Esophagus squamous epithelium (tissue), 4 donors: ENCODE results near the gene BATF.

Experiments used
- CTCF ChIP-seq, 6 experiments: fragments of 450-650 bp in 4 of 6; fragments of 200-600 bp in 2 of 6; sonication (generic) in 2 of 6; IDR thresholded peaks; one replicate each; pipeline ENCODE4 v1.5.1; 2016 to 2019; ENCODE audit warnings: antibody characterized with exemption in 6 of 6, mild to moderate bottlenecking in 4 of 6, moderate library complexity in 4 of 6
- POLR2A ChIP-seq, 4 donors: fragments of 450-650 bp; IDR thresholded peaks; one replicate each; pipeline ENCODE4 v1.6.1; 2017; ENCODE audit warnings: antibody characterized with exemption in 4 of 4, mild to moderate bottlenecking in 4 of 4, moderate library complexity in 3 of 4

- TF ChIP-seq CTCF (IDR thresholded peaks at IDR 0.05): no peak
- TF ChIP-seq POLR2A (IDR thresholded peaks at IDR 0.05): no peak
Measured at GRCh38 chr14:75477881-75478280, 44.4 kb upstream of the BATF start.
